Measurements from ENCODE around the gene AGO4. TPM values are rescaled to one million over a fixed set of nuclear protein-coding genes. Genes with fewer than 3 reads are reported as not detected.
"Not testable (repeated sequence)": the region's sequence is repeated elsewhere in the genome, so short reads cannot be mapped to it uniquely, and the experiment has no call there.

AGO4 gene
- total RNA-seq, 1 donor from 2014 or later: 26.4 TPM

DNA sequence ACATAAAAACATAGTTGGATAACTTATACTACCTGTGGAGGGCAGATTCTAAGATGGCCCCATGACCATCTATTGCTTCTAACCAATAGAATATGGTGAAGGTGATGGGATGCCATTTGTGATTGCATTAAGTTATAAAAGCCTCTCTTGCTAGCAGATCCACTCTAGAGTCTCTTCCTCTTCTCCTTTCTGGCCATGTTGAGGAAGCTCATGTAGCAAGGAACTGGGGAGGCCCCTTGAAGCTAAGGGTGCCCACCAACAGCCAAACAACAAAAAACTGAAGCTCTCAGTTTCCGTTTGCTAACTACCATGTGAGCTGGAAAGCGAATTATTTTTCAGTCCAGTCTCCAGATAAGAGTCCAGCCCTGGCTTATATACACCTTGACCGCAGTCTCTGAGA lies 59.2 kb downstream of the AGO4 start:
- Histone ChIP-seq H3K4me1 (no peaks in the 10 kb centered on the region), H3K79me2 (ENCODE audit: low read depth) (no peaks in the 10 kb centered on the region), H3F3A (ENCODE audit: low read depth) (no peaks in the 10 kb centered on the region), H2AFZ (replicated peaks) (no peak overlapping the region), H3K27me3 (no peaks in the 10 kb centered on the region), H3K4me3 (no peak overlapping the region), H3K9me3 (ENCODE audit: low read depth) (no peaks in the 10 kb centered on the region), H3K4me2 (no peak overlapping the region), H4K20me1 (ENCODE audit: low read depth) (no peaks in the 10 kb centered on the region), H3K36me3 (no peaks in the 10 kb centered on the region), H3K27ac (no peak overlapping the region), H3K9ac (no peak overlapping the region)
- no peak for DNase-seq (ENCODE audit: low spot score)
- Mint-ChIP-seq H3K4me1 (peaks cover 3% of the 10 kb centered on the region), H3K27me3 (ENCODE audit: insufficient read depth, low read depth) (peaks cover 2% of the 10 kb centered on the region), H3K9me3 (no peaks in the 10 kb centered on the region), H3K36me3 (no peaks in the 10 kb centered on the region), H3K4me3 (no peak overlapping the region), H3K27ac (no peak overlapping the region)
- TF ChIP-seq EZH2 (IDR thresholded peaks at IDR 0.05) (no peak), EZH2phosphoT487 (IDR thresholded peaks at IDR 0.05) (no peak)
- TF ChIP-seq, protein P1, sequence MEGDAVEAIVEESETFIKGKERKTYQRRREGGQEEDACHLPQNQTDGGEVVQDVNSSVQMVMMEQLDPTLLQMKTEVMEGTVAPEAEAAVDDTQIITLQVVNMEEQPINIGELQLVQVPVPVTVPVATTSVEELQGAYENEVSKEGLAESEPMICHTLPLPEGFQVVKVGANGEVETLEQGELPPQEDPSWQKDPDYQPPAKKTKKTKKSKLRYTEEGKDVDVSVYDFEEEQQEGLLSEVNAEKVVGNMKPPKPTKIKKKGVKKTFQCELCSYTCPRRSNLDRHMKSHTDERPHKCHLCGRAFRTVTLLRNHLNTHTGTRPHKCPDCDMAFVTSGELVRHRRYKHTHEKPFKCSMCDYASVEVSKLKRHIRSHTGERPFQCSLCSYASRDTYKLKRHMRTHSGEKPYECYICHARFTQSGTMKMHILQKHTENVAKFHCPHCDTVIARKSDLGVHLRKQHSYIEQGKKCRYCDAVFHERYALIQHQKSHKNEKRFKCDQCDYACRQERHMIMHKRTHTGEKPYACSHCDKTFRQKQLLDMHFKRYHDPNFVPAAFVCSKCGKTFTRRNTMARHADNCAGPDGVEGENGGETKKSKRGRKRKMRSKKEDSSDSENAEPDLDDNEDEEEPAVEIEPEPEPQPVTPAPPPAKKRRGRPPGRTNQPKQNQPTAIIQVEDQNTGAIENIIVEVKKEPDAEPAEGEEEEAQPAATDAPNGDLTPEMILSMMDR (IDR thresholded peaks at IDR 0.05): no peak

DNA sequence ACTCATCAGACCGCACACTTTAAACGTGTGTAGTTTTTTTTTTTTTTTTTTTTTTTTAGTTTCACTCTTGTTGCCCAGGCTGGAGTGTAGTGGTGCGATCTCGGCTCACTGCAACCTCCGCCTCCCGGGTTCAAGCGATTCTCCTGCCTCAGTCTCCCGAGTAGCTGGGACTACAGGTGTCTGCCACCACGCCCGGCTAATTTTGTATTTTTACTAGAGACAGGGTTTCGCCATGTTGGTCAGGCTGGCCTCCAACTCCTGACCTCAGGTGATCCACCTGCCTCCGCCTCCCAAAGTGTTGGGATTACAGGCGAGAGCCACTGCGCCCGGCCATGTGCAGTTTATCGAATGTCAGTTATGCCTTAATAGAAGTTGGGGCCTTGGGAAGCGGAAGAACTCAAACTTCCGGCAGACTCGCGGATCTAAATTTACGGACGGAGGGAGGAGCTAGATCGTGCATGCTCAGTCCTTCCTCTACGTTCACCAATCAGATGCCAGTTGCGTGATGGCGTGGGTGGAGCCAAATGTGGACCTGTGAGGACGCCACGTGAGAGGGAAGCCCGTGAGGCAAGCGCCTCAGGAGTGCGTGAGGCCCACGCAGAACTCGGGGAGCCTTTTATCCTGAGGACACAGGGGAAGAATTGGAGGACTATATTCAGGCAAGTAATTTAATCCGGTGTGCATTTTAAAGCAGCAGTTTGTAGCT lies 61.6 kb downstream of the AGO4 start:
- H3K27ac Mint-ChIP-seq; H3K9ac ChIP-seq; H3K4me1 Mint-ChIP-seq; H4K20me1 ChIP-seq (ENCODE audit: low read depth); H3K36me3 Mint-ChIP-seq; DNase-seq (ENCODE audit: low spot score); H3K27ac ChIP-seq; H3K36me3 ChIP-seq; H3K27me3 ChIP-seq; H2AFZ ChIP-seq (replicated peaks); H3K27me3 Mint-ChIP-seq (ENCODE audit: insufficient read depth, low read depth); H3K4me3 Mint-ChIP-seq; H3K9me3 ChIP-seq (ENCODE audit: low read depth); H3F3A ChIP-seq (ENCODE audit: low read depth); H3K4me3 ChIP-seq; H3K9me3 Mint-ChIP-seq; H3K4me2 ChIP-seq; H3K4me1 ChIP-seq; H3K79me2 ChIP-seq (ENCODE audit: low read depth): not testable (repeated sequence)

DNA sequence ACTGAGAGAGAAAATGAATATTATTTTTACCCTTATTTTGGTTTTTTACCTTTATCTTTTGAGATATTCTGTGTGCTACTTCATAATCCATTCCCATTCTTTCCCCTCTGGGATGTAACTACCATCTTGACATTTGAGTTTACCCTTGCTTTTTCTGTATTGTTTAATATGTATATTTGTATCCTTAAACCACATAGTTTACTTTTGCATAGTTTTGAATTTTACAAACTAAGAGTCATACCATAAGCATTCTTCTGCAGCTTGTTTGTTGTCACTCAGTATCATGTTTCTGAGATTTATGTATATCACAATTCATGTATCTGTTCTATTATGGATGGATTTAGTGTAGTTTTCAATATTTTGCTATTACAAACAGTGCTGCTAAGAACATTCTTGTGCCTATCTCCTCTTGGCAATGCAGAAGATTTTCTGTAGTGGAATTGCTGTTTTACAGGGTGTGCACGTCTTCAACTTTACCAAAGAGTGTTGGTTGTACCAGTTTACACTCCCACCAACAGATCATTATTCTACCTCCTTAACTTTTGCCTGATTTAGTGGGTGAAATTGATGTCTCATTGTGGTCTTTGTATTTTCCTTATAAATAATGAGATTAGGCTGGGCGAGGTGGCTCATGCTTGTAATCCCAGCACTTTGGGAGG lies 63.0 kb downstream of the AGO4 start:
- no peaks in the 10 kb centered on the region for H3K27me3 ChIP-seq
- Mint-ChIP-seq H3K9me3 (no peaks in the 10 kb centered on the region), H3K27me3 (ENCODE audit: insufficient read depth, low read depth) (peaks cover 4% of the 10 kb centered on the region), H3K4me1 (peaks cover 3% of the 10 kb centered on the region), H3K27ac (no peak overlapping the region), H3K36me3 (no peaks in the 10 kb centered on the region), H3K4me3 (no peak overlapping the region)
- no peak overlapping the region for H3K4me2 ChIP-seq
- H3K4me3 ChIP-seq: no peak overlapping the region
- H2AFZ ChIP-seq (replicated peaks): no peak overlapping the region
- no peaks in the 10 kb centered on the region for H3K4me1 ChIP-seq
- no peaks in the 10 kb centered on the region for H3K36me3 ChIP-seq
- H3K9me3 ChIP-seq (ENCODE audit: low read depth): no peaks in the 10 kb centered on the region
- TF ChIP-seq EZH2 (IDR thresholded peaks at IDR 0.05) (no peak), EZH2phosphoT487 (IDR thresholded peaks at IDR 0.05) (no peak)
- TF ChIP-seq, protein P1 (IDR thresholded peaks at IDR 0.05): no peak
- H3K9ac ChIP-seq: no peak overlapping the region
- H4K20me1 ChIP-seq (ENCODE audit: low read depth): no peaks in the 10 kb centered on the region
- H3F3A ChIP-seq (ENCODE audit: low read depth): no peaks in the 10 kb centered on the region
- DNase-seq (ENCODE audit: low spot score): no peak
- no peak overlapping the region for H3K27ac ChIP-seq
- H3K79me2 ChIP-seq (ENCODE audit: low read depth): no peaks in the 10 kb centered on the region

DNA sequence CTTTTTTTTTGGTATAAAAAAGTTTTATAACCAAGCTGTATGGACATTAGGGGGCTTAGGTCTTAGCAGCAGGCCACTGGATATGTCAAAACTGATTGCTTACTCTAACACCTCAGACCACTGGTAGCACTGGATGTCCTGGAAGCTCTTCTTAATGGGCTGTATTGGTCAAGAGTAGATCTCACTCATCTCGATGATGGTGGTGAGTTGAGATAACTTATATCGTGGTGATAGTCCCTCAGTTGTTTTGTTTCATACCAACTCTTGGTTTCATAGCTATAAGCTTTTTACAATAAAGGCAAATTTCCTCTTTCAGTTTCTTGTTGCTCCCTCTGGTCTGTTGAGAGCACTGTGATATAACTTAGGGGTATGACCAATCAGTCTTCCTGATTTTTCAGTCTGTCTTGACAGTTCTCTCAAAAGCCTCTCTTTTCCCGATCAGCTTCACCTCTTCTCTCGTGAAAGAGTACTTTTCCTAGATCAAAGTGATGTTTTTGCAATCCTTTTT lies 65.5 kb downstream of the AGO4 start:
- Histone ChIP-seq H3K79me2 (ENCODE audit: low read depth) (no peaks in the 10 kb centered on the region), H3F3A (ENCODE audit: low read depth) (no peaks in the 10 kb centered on the region), H3K27me3 (no peaks in the 10 kb centered on the region), H3K4me3 (no peak overlapping the region), H3K9me3 (ENCODE audit: low read depth) (no peaks in the 10 kb centered on the region), H3K4me1 (no peaks in the 10 kb centered on the region), H4K20me1 (ENCODE audit: low read depth) (peaks cover 11% of the 10 kb centered on the region), H3K4me2 (no peak overlapping the region), H3K36me3 (no peaks in the 10 kb centered on the region), H2AFZ (replicated peaks) (no peak overlapping the region), H3K27ac (no peak overlapping the region), H3K9ac (no peak overlapping the region)
- DNase-seq (ENCODE audit: low spot score): no peak
- Mint-ChIP-seq H3K27ac (no peak overlapping the region), H3K4me3 (no peak overlapping the region), H3K36me3 (no peaks in the 10 kb centered on the region), H3K4me1 (peaks cover 3% of the 10 kb centered on the region), H3K27me3 (ENCODE audit: insufficient read depth, low read depth) (peaks cover 4% of the 10 kb centered on the region), H3K9me3 (no peaks in the 10 kb centered on the region)
- TF ChIP-seq EZH2phosphoT487 (IDR thresholded peaks at IDR 0.05) (no peak), EZH2 (IDR thresholded peaks at IDR 0.05) (no peak)
- TF ChIP-seq, protein P1 (IDR thresholded peaks at IDR 0.05): no peak

DNA sequence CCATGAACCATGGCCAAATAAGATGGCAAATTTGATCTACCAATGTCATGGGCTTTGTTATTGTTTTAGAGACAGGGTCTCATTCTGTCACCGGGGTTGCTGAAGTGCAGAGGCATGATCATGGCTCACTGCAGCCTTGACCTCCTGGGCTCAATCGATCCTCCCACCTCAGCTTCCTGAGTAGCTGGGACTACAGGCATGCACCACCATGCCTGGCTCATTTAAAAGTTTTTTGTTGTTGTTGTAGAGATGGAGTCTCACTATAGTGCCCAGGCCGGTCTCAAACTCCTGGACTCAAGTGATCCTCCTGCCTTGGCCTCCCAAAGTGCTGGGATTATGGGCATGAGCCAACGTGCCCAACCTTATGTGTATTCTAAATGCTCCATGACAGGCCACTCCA lies 66.3 kb downstream of the AGO4 start:
- H3K9ac ChIP-seq; H3K27me3 ChIP-seq; H3K4me2 ChIP-seq; H3K4me1 ChIP-seq; H3K36me3 ChIP-seq; H3K36me3 Mint-ChIP-seq; H3K79me2 ChIP-seq (ENCODE audit: low read depth); H3K9me3 Mint-ChIP-seq; H3K4me1 Mint-ChIP-seq; H3K27me3 Mint-ChIP-seq (ENCODE audit: insufficient read depth, low read depth); H3K27ac ChIP-seq; DNase-seq (ENCODE audit: low spot score); H3K27ac Mint-ChIP-seq; H3K4me3 Mint-ChIP-seq; H2AFZ ChIP-seq (replicated peaks); H3F3A ChIP-seq (ENCODE audit: low read depth); H3K9me3 ChIP-seq (ENCODE audit: low read depth); H3K4me3 ChIP-seq: not testable (repeated sequence)
- peaks cover 11% of the 10 kb centered on the region for H4K20me1 ChIP-seq (ENCODE audit: low read depth)

All from neural progenitor cell (in vitro differentiated cells).